WTC11 (cell line): Measurements from ENCODE around the gene GALNT17. TPM values are rescaled to one million over a fixed set of nuclear protein-coding genes. Genes with fewer than 3 reads are reported as not detected.
"Not testable (repeated sequence)": the region's sequence is repeated elsewhere in the genome, so short reads cannot be mapped to it uniquely, and the experiment has no call there.

ENCODE experiments used
- ATAC-seq: fragments of 200-7000 bp; cut with Tn5 transposase; 2 replicates; pipeline ENCODE4 v1.10.0; 2021; ENCODE audit warnings: mild to moderate bottlenecking, moderate library complexity
- CTCF ChIA-PET: fragments of 300-600 bp; sonication (Branson Sonifier 250); formaldehyde crosslinking; loops from one replicate; lab custom pipeline; 2021; ENCODE audit warnings: antibody characterized with exemption; lab: Charles Lee
- POLR2A ChIA-PET: fragments of 350-600 bp; sonication (Branson Sonifier 250); formaldehyde crosslinking; loops from one replicate; lab custom pipeline; 2021; ENCODE audit warnings: antibody characterized with exemption; lab: Charles Lee
- DNase-seq: peaks from one replicate; pipeline ENCODE4 v3.0.0; 2021; ENCODE audit warnings: low spot score
- H3K27ac Mint-ChIP-seq: 2 replicates; pipeline ENCODE4 v1.8.0; 2021; ENCODE audit warnings: mixed read lengths
- H3K27me3 Mint-ChIP-seq: 2 replicates; pipeline ENCODE4 v1.8.0; 2021; ENCODE audit warnings: low read depth, mild to moderate bottlenecking, moderate library complexity, mixed read lengths
- H3K36me3 Mint-ChIP-seq: 2 replicates; pipeline ENCODE4 v1.8.0; 2021; ENCODE audit warnings: mixed read lengths
- H3K4me1 Mint-ChIP-seq: 2 replicates; pipeline ENCODE4 v1.8.0; 2022; ENCODE audit warnings: mixed read lengths
- H3K4me3 Mint-ChIP-seq: 2 replicates; pipeline ENCODE4 v1.8.0; 2021; ENCODE audit warnings: mild to moderate bottlenecking, moderate library complexity, mixed read lengths
- H3K9me3 Mint-ChIP-seq: 2 replicates; pipeline ENCODE4 v1.8.0; 2021; ENCODE audit warnings: mixed read lengths
- AR ChIP-seq: fragments of 250-450 bp; sonication (Bioruptor Pico); IDR thresholded peaks from 2 replicates; pipeline ENCODE4 v1.9.0; 2021; ENCODE audit warnings: mild to moderate bottlenecking
- CREB1 ChIP-seq: sonication (generic); formaldehyde crosslinking; IDR thresholded peaks from 2 replicates; pipeline ENCODE4 v1.8.0; 2023; ENCODE audit warnings: mild to moderate bottlenecking, missing genetic modification reagents
- CREM ChIP-seq: sonication (generic); formaldehyde crosslinking; IDR thresholded peaks from 2 replicates; pipeline ENCODE4 v1.8.1; 2022; ENCODE audit warnings: mild to moderate bottlenecking, missing genetic modification reagents, moderate library complexity
- E2F5 ChIP-seq: sonication (generic); formaldehyde crosslinking; IDR thresholded peaks from 2 replicates; pipeline ENCODE4 v1.8.1; 2022; ENCODE audit warnings: mild to moderate bottlenecking, moderate library complexity, missing genetic modification reagents
- ERG ChIP-seq: fragments of 250-450 bp; sonication (Bioruptor Pico); IDR thresholded peaks from 2 replicates; pipeline ENCODE4 v1.8.0; 2021; ENCODE audit warnings: mild to moderate bottlenecking
- ESRRA ChIP-seq: sonication (generic); formaldehyde crosslinking; IDR thresholded peaks from 2 replicates; pipeline ENCODE4 v1.8.1; 2022; ENCODE audit warnings: mild to moderate bottlenecking, missing genetic modification reagents, borderline replicate concordance
- ETV6 ChIP-seq: sonication (generic); formaldehyde crosslinking; IDR thresholded peaks from 2 replicates; pipeline ENCODE4 v1.8.1; 2022; ENCODE audit warnings: mild to moderate bottlenecking, missing genetic modification reagents
- GABPB1 ChIP-seq: sonication (generic); formaldehyde crosslinking; IDR thresholded peaks from 2 replicates; pipeline ENCODE4 v1.8.1; 2023; ENCODE audit warnings: mild to moderate bottlenecking, missing genetic modification reagents
- IRF2 ChIP-seq: sonication (generic); formaldehyde crosslinking; IDR thresholded peaks from 2 replicates; pipeline ENCODE4 v1.8.0; 2022; ENCODE audit warnings: low read depth, missing genetic modification reagents, borderline replicate concordance
- RELA ChIP-seq: sonication (generic); formaldehyde crosslinking; IDR thresholded peaks from 2 replicates; pipeline ENCODE4 v1.8.1; 2022; ENCODE audit warnings: missing genetic modification reagents, mild to moderate bottlenecking, borderline replicate concordance
- TCF7 ChIP-seq: sonication (generic); formaldehyde crosslinking; IDR thresholded peaks from 2 replicates; pipeline ENCODE4 v1.8.0; 2022; ENCODE audit warnings: mild to moderate bottlenecking, low read depth, missing genetic modification reagents, moderate library complexity
- TEAD1 ChIP-seq: sonication (generic); formaldehyde crosslinking; IDR thresholded peaks from 2 replicates; pipeline ENCODE4 v1.8.0; 2022; ENCODE audit warnings: mild to moderate bottlenecking, missing genetic modification reagents
- USF2 ChIP-seq: sonication (generic); formaldehyde crosslinking; IDR thresholded peaks from 2 replicates; pipeline ENCODE4 v1.8.1; 2023; ENCODE audit warnings: mild to moderate bottlenecking, missing genetic modification reagents, moderate library complexity
- ZNF219 ChIP-seq: sonication (generic); formaldehyde crosslinking; IDR thresholded peaks from 2 replicates; pipeline ENCODE4 v1.8.0; 2023; ENCODE audit warnings: missing genetic modification reagents, mild to moderate bottlenecking, borderline replicate concordance
- ZNF423 ChIP-seq: fragments of 250-450 bp; sonication (Bioruptor Pico); IDR thresholded peaks from 2 replicates; pipeline ENCODE4 v2.1.2; 2022; ENCODE audit warnings: mild to moderate bottlenecking, moderate library complexity
- total RNA-seq: library from RNA; stranded (reverse); gene quantifications from 3 replicates; pipeline ENCODE4 v1.2.3, GENCODE V29; 2021
- TF ChIP-seq, protein P1 (sequence below): sonication (generic); formaldehyde crosslinking; IDR thresholded peaks from 2 replicates; pipeline ENCODE4 v1.8.1; 2022; ENCODE audit warnings: low read depth, mild to moderate bottlenecking, moderate library complexity, missing genetic modification reagents, borderline replicate concordance
- TF ChIP-seq, protein P2 (sequence below): sonication (generic); formaldehyde crosslinking; IDR thresholded peaks from 2 replicates; pipeline ENCODE4 v1.8.1; 2023; ENCODE audit warnings: mild to moderate bottlenecking, moderate library complexity, missing genetic modification reagents

GALNT17 gene
- total RNA-seq, 1 experiment from 2014 or later, result 61.1 TPM

- TF ChIP-seq USF2 (CRISPR knock-in tag) (no peak), E2F5 (CRISPR knock-in tag) (no peak)
Measured at GRCh38 chr7:71206184-71206583, 74.2 kb downstream of the GALNT17 start (continued).

- TF ChIP-seq, protein P1, sequence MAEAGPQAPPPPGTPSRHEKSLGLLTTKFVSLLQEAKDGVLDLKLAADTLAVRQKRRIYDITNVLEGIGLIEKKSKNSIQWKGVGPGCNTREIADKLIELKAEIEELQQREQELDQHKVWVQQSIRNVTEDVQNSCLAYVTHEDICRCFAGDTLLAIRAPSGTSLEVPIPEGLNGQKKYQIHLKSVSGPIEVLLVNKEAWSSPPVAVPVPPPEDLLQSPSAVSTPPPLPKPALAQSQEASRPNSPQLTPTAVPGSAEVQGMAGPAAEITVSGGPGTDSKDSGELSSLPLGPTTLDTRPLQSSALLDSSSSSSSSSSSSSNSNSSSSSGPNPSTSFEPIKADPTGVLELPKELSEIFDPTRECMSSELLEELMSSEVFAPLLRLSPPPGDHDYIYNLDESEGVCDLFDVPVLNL (CRISPR knock-in tag), result no peak
- CTCF ChIA-PET, result no interaction called here
Measured at GRCh38 chr7:71208881-71209280, 76.9 kb downstream of the GALNT17 start.

DNA sequence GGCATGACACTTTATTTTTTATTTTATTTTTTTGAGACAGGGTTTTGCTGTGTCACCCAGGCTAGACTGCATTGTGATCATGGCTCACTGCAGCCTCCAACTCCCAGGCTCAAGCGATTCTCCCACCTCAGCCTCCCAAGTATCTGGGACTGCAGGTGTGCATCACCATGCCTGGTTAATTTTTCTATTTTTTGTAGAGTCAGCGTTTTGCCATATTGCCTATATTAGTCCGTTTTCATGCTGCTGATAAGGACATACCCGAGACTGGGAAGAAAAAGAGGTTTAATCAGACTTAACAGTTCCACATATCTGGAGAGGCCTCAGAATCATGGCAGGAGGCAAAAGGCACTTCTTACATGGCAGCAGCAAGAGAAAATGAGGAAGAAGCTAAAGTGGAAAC is 77.5 kb downstream of the GALNT17 start:
- Mint-ChIP-seq H3K27ac (peak overlapping the region; percentile 67; the same call in 1 of the 2 replicates), H3K9me3 (peaks cover 20% of the 10 kb centered on the region), H3K4me1 (peaks cover 47% of the 10 kb centered on the region), H3K36me3 (peaks cover 29% of the 10 kb centered on the region)
- H3K4me3 Mint-ChIP-seq, H3K27me3 Mint-ChIP-seq, DNase-seq, ATAC-seq, POLR2A ChIA-PET, CTCF ChIA-PET: not testable (repeated sequence)

More at GRCh38 chr7:71208881-71209280, 76.9 kb downstream of the GALNT17 start:
- no peak for DNase-seq
- POLR2A ChIA-PET, result no interaction called here
- H3K4me1 Mint-ChIP-seq, result peaks cover 42% of the 10 kb centered on the region
- H3K36me3 Mint-ChIP-seq, result peaks cover 31% of the 10 kb centered on the region
- H3K9me3 Mint-ChIP-seq, result peaks cover 21% of the 10 kb centered on the region
- no peak for ATAC-seq
- no peaks in the 10 kb centered on the region for H3K27me3 Mint-ChIP-seq
- peak overlapping the region; percentile 32; the same call in 1 of the 2 replicates for H3K27ac Mint-ChIP-seq
- no peak overlapping the region for H3K4me3 Mint-ChIP-seq

- H3K27me3 Mint-ChIP-seq, result no peaks in the 10 kb centered on the region
- peaks cover 52% of the 10 kb centered on the region for H3K4me1 Mint-ChIP-seq
- TF ChIP-seq IRF2 (CRISPR knock-in tag) (no peak), ZNF219 (CRISPR knock-in tag) (no peak), ETV6 (CRISPR knock-in tag) (no peak), ERG (CRISPR knock-in tag) (no peak), AR (CRISPR knock-in tag) (no peak), ZNF423 (CRISPR knock-in tag) (no peak), CREM (no peak), RELA (CRISPR knock-in tag) (no peak), TEAD1 (CRISPR knock-in tag) (no peak), TCF7 (CRISPR knock-in tag) (no peak), CREB1 (CRISPR knock-in tag) (no peak), GABPB1 (CRISPR knock-in tag) (no peak), ESRRA (CRISPR knock-in tag) (no peak)
- TF ChIP-seq, protein P2, sequence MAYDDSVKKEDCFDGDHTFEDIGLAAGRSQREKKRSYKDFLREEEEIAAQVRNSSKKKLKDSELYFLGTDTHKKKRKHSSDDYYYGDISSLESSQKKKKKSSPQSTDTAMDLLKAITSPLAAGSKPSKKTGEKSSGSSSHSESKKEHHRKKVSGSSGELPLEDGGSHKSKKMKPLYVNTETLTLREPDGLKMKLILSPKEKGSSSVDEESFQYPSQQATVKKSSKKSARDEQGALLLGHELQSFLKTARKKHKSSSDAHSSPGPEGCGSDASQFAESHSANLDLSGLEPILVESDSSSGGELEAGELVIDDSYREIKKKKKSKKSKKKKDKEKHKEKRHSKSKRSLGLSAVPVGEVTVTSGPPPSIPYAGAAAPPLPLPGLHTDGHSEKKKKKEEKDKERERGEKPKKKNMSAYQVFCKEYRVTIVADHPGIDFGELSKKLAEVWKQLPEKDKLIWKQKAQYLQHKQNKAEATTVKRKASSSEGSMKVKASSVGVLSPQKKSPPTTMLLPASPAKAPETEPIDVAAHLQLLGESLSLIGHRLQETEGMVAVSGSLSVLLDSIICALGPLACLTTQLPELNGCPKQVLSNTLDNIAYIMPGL (CRISPR knock-in tag), result no peak
- TF ChIP-seq, all 79 proteins: peak for 0
- H3K27ac Mint-ChIP-seq, result no peak overlapping the region
- ATAC-seq, result no peak
- no peak overlapping the region for H3K4me3 Mint-ChIP-seq
- ChIA-PET CTCF (no interaction called here), POLR2A (no interaction called here)
- H3K9me3 Mint-ChIP-seq, result peaks cover 20% of the 10 kb centered on the region
- DNase-seq, result no peak
- H3K36me3 Mint-ChIP-seq, result peaks cover 28% of the 10 kb centered on the region
Measured at GRCh38 chr7:71210220-71210619, 78.3 kb downstream of the GALNT17 start.

DNA sequence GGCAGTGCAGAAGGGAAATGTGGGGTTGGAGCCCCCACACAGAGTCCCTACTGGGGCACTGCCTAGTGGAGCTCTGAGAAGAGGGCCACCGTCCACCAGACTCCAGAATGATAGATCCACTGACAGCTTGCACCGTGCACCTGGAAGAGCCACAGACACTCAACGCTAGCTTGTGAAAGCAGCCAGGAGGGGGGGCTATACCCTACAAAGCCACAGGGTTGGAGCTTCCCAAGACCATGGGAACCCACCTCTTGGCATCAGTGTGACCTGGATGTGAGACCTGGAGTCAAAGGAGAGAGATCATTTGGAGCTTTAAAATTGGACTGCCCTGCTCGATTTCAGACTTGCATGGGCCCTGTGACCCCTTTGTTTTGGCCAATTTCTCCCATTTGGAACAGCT is 80.5 kb downstream of the GALNT17 start:
- H3K9me3 Mint-ChIP-seq, result peaks cover 20% of the 10 kb centered on the region
- not testable (repeated sequence) for H3K4me3 Mint-ChIP-seq
- CTCF ChIA-PET, result interaction anchor here (0.9 kb wide), 1 partner anchor 47 kb away, joined by 5 read pairs; no protein-coding TSS in a partner anchor

More for the DNA sequence above, 80.5 kb downstream of the GALNT17 start:
- POLR2A ChIA-PET, ATAC-seq, H3K27me3 Mint-ChIP-seq: not testable (repeated sequence)
- peak overlapping the region; percentile 66; the same call in 1 of the 2 replicates for H3K27ac Mint-ChIP-seq
- peak; percentile 25 for DNase-seq
- peaks cover 44% of the 10 kb centered on the region for H3K4me1 Mint-ChIP-seq
- peaks cover 28% of the 10 kb centered on the region for H3K36me3 Mint-ChIP-seq
